Stomach smooth muscle (tissue), 2 donors: Measurements from ENCODE around the gene CACNA1H.
"Not testable (repeated sequence)": the region's sequence is repeated elsewhere in the genome, so short reads cannot be mapped to it uniquely, and the experiment has no call there.

Experiments used
- H3K27ac ChIP-seq: one replicate; pipeline ENCODE4 v1.7.0; 2013; ENCODE audit warnings: mild to moderate bottlenecking, low read length, inconsistent platforms
- H3K27me3 ChIP-seq, 2 donors: one replicate each; pipeline ENCODE4 v1.7.0; 2013; ENCODE audit warnings: low read length in 2 of 2; ENCODE audit not compliant: insufficient read depth in 2 of 2, control insufficient read depth in 1 of 2
- H3K36me3 ChIP-seq, 2 donors: one replicate each; pipeline ENCODE4 v1.7.0; 2013; ENCODE audit warnings: low read length in 2 of 2; ENCODE audit not compliant: control insufficient read depth in 2 of 2, insufficient read depth in 2 of 2
- H3K4me1 ChIP-seq: one replicate; pipeline ENCODE4 v1.7.0; 2013; ENCODE audit warnings: low read length; ENCODE audit not compliant: control insufficient read depth, insufficient read depth
- H3K4me3 ChIP-seq, 2 donors: one replicate each; pipeline ENCODE4 v1.7.0; 2013; ENCODE audit warnings: low read length in 2 of 2
- H3K9ac ChIP-seq, 2 donors: one replicate each; pipeline ENCODE4 v1.7.0; 2013; ENCODE audit warnings: low read length in 2 of 2, mild to moderate bottlenecking in 1 of 2
- H3K9me3 ChIP-seq, 2 donors: one replicate each; pipeline ENCODE4 v1.7.0; 2013; ENCODE audit warnings: low read length in 2 of 2; ENCODE audit not compliant: control insufficient read depth in 2 of 2
- donor health status: healthy.
- donor health status: Pancreatic carcinoma.

Gene CACNA1H

GRCh38 chr16:1243907-1244850 is 91.3 kb downstream of the CACNA1H start:
- not testable (repeated sequence) for H3K4me3 ChIP-seq, H3K4me1 ChIP-seq, H3K9ac ChIP-seq, H3K36me3 ChIP-seq, H3K9me3 ChIP-seq, H3K27ac ChIP-seq
- H3K27me3 ChIP-seq: peaks cover 0 to 11% of the 10 kb centered on the region in 2 donors

- H3K9ac ChIP-seq: no peak overlapping the region
- H3K27ac ChIP-seq: no peak overlapping the region
- no peaks in the 10 kb centered on the region for H3K4me1 ChIP-seq
- no peaks in the 10 kb centered on the region for H3K9me3 ChIP-seq
- peaks cover 0 to 11% of the 10 kb centered on the region in 2 donors for H3K27me3 ChIP-seq
- H3K36me3 ChIP-seq: no peaks in the 10 kb centered on the region
- no peak overlapping the region for H3K4me3 ChIP-seq
These were observed 92.0 kb downstream of the CACNA1H start for GRCh38 chr16:1244881-1245280.

GRCh38 chr16:1245452-1246020 is 92.6 kb downstream of the CACNA1H start:
- Histone ChIP-seq H3K27me3 (peaks cover 0 to 11% of the 10 kb centered on the region in 2 donors), H3K4me3 (no peak overlapping the region), H3K4me1 (no peaks in the 10 kb centered on the region), H3K36me3 (no peaks in the 10 kb centered on the region), H3K27ac (no peak overlapping the region), H3K9ac (no peak overlapping the region), H3K9me3 (no peaks in the 10 kb centered on the region)

GRCh38 chr16:1247903-1248537 is 95.1 kb downstream of the CACNA1H start:
- H3K27ac ChIP-seq, H3K4me1 ChIP-seq, H3K9me3 ChIP-seq, H3K9ac ChIP-seq, H3K4me3 ChIP-seq, H3K36me3 ChIP-seq: not testable (repeated sequence)
- peaks cover 0 to 11% of the 10 kb centered on the region in 2 donors for H3K27me3 ChIP-seq

- H3K36me3 ChIP-seq, H3K27me3 ChIP-seq, H3K9me3 ChIP-seq, H3K27ac ChIP-seq, H3K9ac ChIP-seq, H3K4me3 ChIP-seq, H3K4me1 ChIP-seq: not testable (repeated sequence)
These were observed 96.3 kb downstream of the CACNA1H start for GRCh38 chr16:1249031-1249755.

- H3K36me3 ChIP-seq, H3K27me3 ChIP-seq, H3K4me3 ChIP-seq: not testable (repeated sequence)
These were observed 100.9 kb downstream of the CACNA1H start for GRCh38 chr16:1253701-1254364.

GRCh38 chr16:1254821-1255220 is 101.9 kb downstream of the CACNA1H start:
- not testable (repeated sequence) for H3K9ac ChIP-seq, H3K36me3 ChIP-seq, H3K4me3 ChIP-seq, H3K4me1 ChIP-seq, H3K9me3 ChIP-seq, H3K27ac ChIP-seq
- H3K27me3 ChIP-seq: peaks cover 6 to 11% of the 10 kb centered on the region in 2 donors

More at GRCh38 chr16:1253701-1254364, 100.9 kb downstream of the CACNA1H start:
- H3K27ac ChIP-seq, H3K4me1 ChIP-seq, H3K9ac ChIP-seq, H3K9me3 ChIP-seq: not testable (repeated sequence)

- not testable (repeated sequence) for H3K36me3 ChIP-seq, H3K9me3 ChIP-seq, H3K27ac ChIP-seq, H3K4me3 ChIP-seq, H3K4me1 ChIP-seq, H3K9ac ChIP-seq
- H3K27me3 ChIP-seq: peaks cover 6 to 17% of the 10 kb centered on the region in 2 donors
These were observed 102.6 kb downstream of the CACNA1H start, which contains the start of gene TPSD1 for GRCh38 chr16:1255276-1256122. TSS of gene TPSD1 (plus strand) at chr16:1256069. CDS start at chr16:1256281, 212 bp downstream.

- H3K36me3 ChIP-seq, H3K9me3 ChIP-seq, H3K4me1 ChIP-seq, H3K4me3 ChIP-seq, H3K9ac ChIP-seq, H3K27ac ChIP-seq: not testable (repeated sequence)
- H3K27me3 ChIP-seq: peaks cover 6 to 20% of the 10 kb centered on the region in 2 donors
These were observed 103.5 kb downstream of the CACNA1H start for GRCh38 chr16:1256296-1256873.
